Measurements from ENCODE around the gene PRKCE. TPM values are rescaled to one million over a fixed set of nuclear protein-coding genes. Genes with fewer than 3 reads are reported as not detected.
A peak's percentile ranks its signal among the peaks of the same experiment; 100 is the strongest.

PRKCE gene
- total RNA-seq, 1 donor from 2014 or later, result 30.5 TPM

GRCh38 chr2:46014911-46015654 is 363.6 kb downstream of the PRKCE start:
- intact Hi-C loops (cut with DNase I), result no loop called here
- ATAC-seq, result no peak
- DNase-seq (ENCODE audit: low spot score), result no peak

GRCh38 chr2:46015671-46016070 is 364.2 kb downstream of the PRKCE start:
- intact Hi-C loops (cut with DNase I), result no loop called here

GRCh38 chr2:46016091-46016490 is 364.6 kb downstream of the PRKCE start:
- intact Hi-C loops (cut with DNase I), result no loop called here
- ATAC-seq (no peak), DNase-seq (ENCODE audit: low spot score) (no peak)

More at GRCh38 chr2:46015671-46016070, 364.2 kb downstream of the PRKCE start:
- no peak for DNase-seq (ENCODE audit: low spot score)
- ATAC-seq, result no peak

GRCh38 chr2:46018773-46019591 is 367.5 kb downstream of the PRKCE start:
- ATAC-seq (no peak), DNase-seq (ENCODE audit: low spot score) (no peak)
- intact Hi-C loops (cut with DNase I), result no loop called here

- no peak for DNase-seq (ENCODE audit: low spot score)
- intact Hi-C loops (cut with DNase I), result no loop called here
- no peak for ATAC-seq
Measured at GRCh38 chr2:46020416-46020815, 368.9 kb downstream of the PRKCE start.

- ATAC-seq (no peak), DNase-seq (ENCODE audit: low spot score) (no peak)
- intact Hi-C loops (cut with DNase I), result no loop called here
Measured at GRCh38 chr2:46023165-46023854, 371.8 kb downstream of the PRKCE start.

GRCh38 chr2:46024146-46024779 is 372.8 kb downstream of the PRKCE start:
- intact Hi-C loops (cut with DNase I), result no loop called here
- ATAC-seq (no peak), DNase-seq (ENCODE audit: low spot score) (no peak)

GRCh38 chr2:46025081-46025480 is 373.6 kb downstream of the PRKCE start:
- DNase-seq (ENCODE audit: low spot score) (no peak), ATAC-seq (no peak)
- intact Hi-C loops (cut with DNase I), result no loop called here

- ATAC-seq (no peak), DNase-seq (ENCODE audit: low spot score) (no peak)
- intact Hi-C loops (cut with DNase I), result no loop called here
Measured at GRCh38 chr2:46025676-46026075, 374.2 kb downstream of the PRKCE start.

GRCh38 chr2:46026431-46026830 is 375.0 kb downstream of the PRKCE start:
- ATAC-seq (no peak), DNase-seq (ENCODE audit: low spot score) (no peak)
- intact Hi-C loops (cut with DNase I), result no loop called here

GRCh38 chr2:46029332-46029811 is 377.9 kb downstream of the PRKCE start:
- DNase-seq (ENCODE audit: low spot score), result no peak
- ATAC-seq, result peak; percentile 48
- intact Hi-C loops (cut with DNase I), result no loop called here

GRCh38 chr2:46030330-46030729 is 378.9 kb downstream of the PRKCE start:
- DNase-seq (ENCODE audit: low spot score) (no peak), ATAC-seq (no peak)
- intact Hi-C loops (cut with DNase I), result no loop called here

GRCh38 chr2:46032161-46032813 is 380.8 kb downstream of the PRKCE start:
- DNase-seq (ENCODE audit: low spot score), result no peak
- intact Hi-C loops (cut with DNase I), result no loop called here
- no peak for ATAC-seq

GRCh38 chr2:46032996-46033395 is 381.5 kb downstream of the PRKCE start:
- ATAC-seq, result no peak
- intact Hi-C loops (cut with DNase I), result no loop called here
- no peak for DNase-seq (ENCODE audit: low spot score)

GRCh38 chr2:46034535-46034934 is 383.1 kb downstream of the PRKCE start:
- DNase-seq (ENCODE audit: low spot score), result no peak
- ATAC-seq, result no peak
- intact Hi-C loops (cut with DNase I), result no loop called here

GRCh38 chr2:46036929-46037328 is 385.5 kb downstream of the PRKCE start:
- ATAC-seq (no peak), DNase-seq (ENCODE audit: low spot score) (no peak)
- intact Hi-C loops (cut with DNase I), result no loop called here

- DNase-seq (ENCODE audit: low spot score) (no peak), ATAC-seq (no peak)
- intact Hi-C loops (cut with DNase I), result no loop called here
Measured at GRCh38 chr2:46039543-46040303, 388.2 kb downstream of the PRKCE start.

GRCh38 chr2:46040563-46041155 is 389.2 kb downstream of the PRKCE start:
- no peak for ATAC-seq
- no peak for DNase-seq (ENCODE audit: low spot score)
- intact Hi-C loops (cut with DNase I), result no loop called here

Data from sciatic nerve (tissue), 2 donors.